Measurements from ENCODE around the gene POSTN. TPM values are rescaled to one million over a fixed set of nuclear protein-coding genes. Genes with fewer than 3 reads are reported as not detected.

POSTN gene
- polyA plus RNA-seq, 2 of the 4 experiments (the other 2 are of a cell fraction) = 0.04 TPM; not detected in 1

GRCh38 chr13:37576601-37577000, 22.0 kb downstream of the POSTN start:
- Histone ChIP-seq H3K9me3 (no peaks in the 10 kb centered on the region), H3K27ac (no peak overlapping the region), H3K4me1 (no peaks in the 10 kb centered on the region), H3K4me3 (no peak overlapping the region), H3K4me2 (no peak overlapping the region)
- TF ChIP-seq CBX8 (IDR thresholded peaks at IDR 0.05) = no peak
- TF ChIP-seq, protein P1, sequence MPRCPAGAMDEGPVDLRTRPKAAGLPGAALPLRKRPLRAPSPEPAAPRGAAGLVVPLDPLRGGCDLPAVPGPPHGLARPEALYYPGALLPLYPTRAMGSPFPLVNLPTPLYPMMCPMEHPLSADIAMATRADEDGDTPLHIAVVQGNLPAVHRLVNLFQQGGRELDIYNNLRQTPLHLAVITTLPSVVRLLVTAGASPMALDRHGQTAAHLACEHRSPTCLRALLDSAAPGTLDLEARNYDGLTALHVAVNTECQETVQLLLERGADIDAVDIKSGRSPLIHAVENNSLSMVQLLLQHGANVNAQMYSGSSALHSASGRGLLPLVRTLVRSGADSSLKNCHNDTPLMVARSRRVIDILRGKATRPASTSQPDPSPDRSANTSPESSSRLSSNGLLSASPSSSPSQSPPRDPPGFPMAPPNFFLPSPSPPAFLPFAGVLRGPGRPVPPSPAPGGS (IDR thresholded peaks at IDR 0.05) = no peak
- TF ChIP-seq FOSB (CRISPR knock-in tag; IDR thresholded peaks at IDR 0.05) = no peak
- no peak for TF ChIP-seq ELK1 (IDR thresholded peaks at IDR 0.05; ENCODE audit: low read depth, low read length)
- no peak for TF ChIP-seq NFE2L2 (conservative IDR thresholded peaks at IDR 0.05; ENCODE audit: low read length)
- TF ChIP-seq FOXS1 (CRISPR knock-in tag; IDR thresholded peaks at IDR 0.05) = no peak
- TF ChIP-seq ZNF302 (CRISPR knock-in tag; IDR thresholded peaks at IDR 0.05) = no peak
- TF ChIP-seq USF2 (IDR thresholded peaks at IDR 0.05) = no peak
- no peak for TF ChIP-seq HOXB13 (CRISPR knock-in tag; IDR thresholded peaks at IDR 0.05; ENCODE audit: low read depth)
- ChIA-PET CTCF (no interaction called here), POLR2A (no interaction called here)
- no peak for DNase-seq (ENCODE audit: low read depth in 1 of 2, low spot score in 1 of 2)
- no peak for ATAC-seq
- no peak for FAIRE-seq

GRCh38 chr13:37565425-37565824, 33.1 kb downstream of the POSTN start:
- WGBS (ENCODE audit: missing lambda C conversion rate) = 0% methylated on average over 1 of the region's 1 CpG
- CTCF ChIA-PET = no interaction called here
- H3K4me2 ChIP-seq = no peak overlapping the region
- H3K27ac ChIP-seq = no peak overlapping the region
- ATAC-seq (no peak), FAIRE-seq (no peak), DNase-seq (ENCODE audit: low read depth in 1 of 2, low spot score in 1 of 2) (no peak)
- no peak overlapping the region for H3K4me3 ChIP-seq
- TF ChIP-seq NFE2L2 (conservative IDR thresholded peaks at IDR 0.05; ENCODE audit: low read length) (no peak), E2F6 (IDR thresholded peaks at IDR 0.05; ENCODE audit: borderline replicate concordance, low read depth) (no peak), EHF (CRISPR knock-in tag; IDR thresholded peaks at IDR 0.05) (no peak), CEBPB (IDR thresholded peaks at IDR 0.05) (no peak), FOSB (CRISPR knock-in tag; IDR thresholded peaks at IDR 0.05) (no peak), GATA3 (IDR thresholded peaks at IDR 0.05; ENCODE audit: borderline replicate concordance) (no peak), EP300 (IDR thresholded peaks at IDR 0.05) (no peak), TP53 (CRISPR knock-in tag; IDR thresholded peaks at IDR 0.05) (no peak), NR3C1 (IDR thresholded peaks at IDR 0.05) (no peak), ZNF302 (CRISPR knock-in tag; IDR thresholded peaks at IDR 0.05) (no peak), FOSL2 (IDR thresholded peaks at IDR 0.05) (no peak), FOSL2 (CRISPR knock-in tag; IDR thresholded peaks at IDR 0.05) (no peak), HMGXB4 (CRISPR knock-in tag; IDR thresholded peaks at IDR 0.05; ENCODE audit: borderline replicate concordance) (no peak), EHMT2 (IDR thresholded peaks at IDR 0.05; ENCODE audit: low read depth) (no peak), FOXS1 (CRISPR knock-in tag; IDR thresholded peaks at IDR 0.05) (no peak), MYC (IDR thresholded peaks at IDR 0.05; ENCODE audit: borderline replicate concordance, low read length) (no peak), RAD21 (conservative IDR thresholded peaks at IDR 0.05 in 1 of 2, IDR thresholded peaks at IDR 0.05 in 1 of 2) (no peak), HOXB5 (CRISPR knock-in tag; IDR thresholded peaks at IDR 0.05) (no peak), KDM5A (IDR thresholded peaks at IDR 0.05) (no peak)
- TF ChIP-seq, protein P2, sequence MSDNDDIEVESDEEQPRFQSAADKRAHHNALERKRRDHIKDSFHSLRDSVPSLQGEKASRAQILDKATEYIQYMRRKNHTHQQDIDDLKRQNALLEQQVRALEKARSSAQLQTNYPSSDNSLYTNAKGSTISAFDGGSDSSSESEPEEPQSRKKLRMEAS (IDR thresholded peaks at IDR 0.05) = no peak
- H3K4me1 ChIP-seq = no peaks in the 10 kb centered on the region
- no peaks in the 10 kb centered on the region for H3K9me3 ChIP-seq
- POLR2A ChIA-PET = no interaction called here
